Breast epithelium (tissue), 3 donors: ENCODE measurements around the gene C2orf78.

ENCODE experiments used
- CTCF ChIP-seq, 3 donors: fragments of 450-650 bp; IDR thresholded peaks; one replicate each; pipeline ENCODE4 v1.5.1; 2016 to 2017; ENCODE audit warnings: antibody characterized with exemption in 3 of 3, mild to moderate bottlenecking in 3 of 3, moderate library complexity in 3 of 3
- POLR2A ChIP-seq: fragments of 450-650 bp; IDR thresholded peaks from one replicate; pipeline ENCODE4 v1.6.1; 2016; ENCODE audit warnings: antibody characterized with exemption, mild to moderate bottlenecking, moderate library complexity

DNA sequence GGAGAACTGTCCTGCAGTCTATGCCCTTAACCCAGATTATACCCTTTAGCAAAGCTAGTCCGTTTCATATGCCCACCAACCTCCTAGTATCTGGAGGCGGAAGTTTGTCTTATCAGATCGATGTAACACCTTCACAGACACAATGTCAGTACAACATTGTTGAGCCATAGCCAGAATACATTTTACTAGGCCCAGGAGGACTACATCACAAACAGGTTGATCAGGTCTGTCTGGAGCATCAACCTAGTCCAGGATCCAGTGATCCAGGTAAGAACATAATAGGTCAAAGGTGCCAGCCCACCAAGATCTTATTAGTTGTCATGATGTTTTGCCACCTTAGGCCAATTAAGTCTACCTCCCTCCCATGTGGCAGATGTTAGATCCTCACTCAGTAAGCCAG, 44.9 kb upstream of the C2orf78 start:
- TF ChIP-seq CTCF (IDR thresholded peaks at IDR 0.05) (no peak), POLR2A (no peak)
